SK-N-SH (cell line): ENCODE data around the gene RGS18.

ENCODE experiments used
- CTCF ChIP-seq: fragments of 200-600 bp; sonication (generic); IDR thresholded peaks from 2 replicates; pipeline ENCODE4 v1.6.1; 2017; ENCODE audit warnings: antibody characterized with exemption, mild to moderate bottlenecking, moderate library complexity
- ELF1 ChIP-seq: IDR thresholded peaks from 2 replicates; pipeline ENCODE4 v1.4.0; 2012
- EP300 ChIP-seq, 2 experiments: IDR thresholded peaks; 2 replicates each; pipeline versions ENCODE4 v1.4.0 to v1.6.1; 2012; ENCODE audit warnings: borderline replicate concordance in 1 of 2, low read depth in 1 of 2, low read length in 1 of 2
- JUND ChIP-seq: IDR thresholded peaks from 2 replicates; pipeline ENCODE4 v1.4.0; 2012
- MXI1 ChIP-seq: IDR thresholded peaks from 2 replicates; pipeline ENCODE4 v1.6.1; 2012; ENCODE audit warnings: mild to moderate bottlenecking, low read depth, low read length, improper control_type of control experiment
- POLR2AphosphoS5 ChIP-seq: IDR thresholded peaks from 2 replicates; pipeline ENCODE4 v1.6.1; 2012; ENCODE audit warnings: low read depth, low read length
- REST ChIP-seq: IDR thresholded peaks from 2 replicates; pipeline ENCODE4 v1.6.1; 2012; ENCODE audit warnings: mild to moderate bottlenecking, low read depth, low read length, moderate library complexity
- RFX5 ChIP-seq: IDR thresholded peaks from 2 replicates; pipeline ENCODE4 v1.6.1; 2012; ENCODE audit warnings: mild to moderate bottlenecking, improper control_type of control experiment, low read length
- TCF12 ChIP-seq: IDR thresholded peaks from 2 replicates; pipeline ENCODE4 v1.4.0; 2012
- USF1 ChIP-seq: IDR thresholded peaks from 2 replicates; pipeline ENCODE4 v1.4.0; 2012; ENCODE audit warnings: low read depth, borderline replicate concordance

- TF ChIP-seq RFX5 (no peak), TCF12 (no peak), CTCF (no peak), POLR2AphosphoS5 (no peak), MXI1 (no peak), ELF1 (no peak), JUND (no peak), REST (no peak), USF1 (no peak), EP300 (IDR thresholded peaks at IDR 0.05; ENCODE audit: borderline replicate concordance in 1 of 2, low read depth in 1 of 2, low read length in 1 of 2) (no peak)
Measured at GRCh38 chr1:192167911-192168700, 9.8 kb downstream of the RGS18 start.
